Heart right ventricle (tissue), 16 donors: ENCODE results near the gene HNF1A. TPM values are rescaled to one million over a fixed set of nuclear protein-coding genes. Genes with fewer than 3 reads are reported as not detected.

ENCODE experiments used
- ATAC-seq, 8 donors: fragments of 200-7000 bp; cut with Tn5 transposase; one replicate each; pipeline ENCODE4 v1.9.1; 2020; ENCODE audit warnings: mild to moderate bottlenecking in 8 of 8, moderate library complexity in 8 of 8, moderate number of reproducible peaks in 1 of 8
- DNase-seq, 2 donors: peaks; one replicate each; pipeline ENCODE4 v3.0.0-alpha.2; 2020
- H3K27ac ChIP-seq, 10 donors: fragments of 200-600 bp; sonication (generic) in 2 of 10; one replicate each; pipeline versions ENCODE4 v1.5.0 to v1.8.0; 2020 to 2022; ENCODE audit warnings: mild to moderate bottlenecking in 3 of 10
- H3K27me3 ChIP-seq, 7 donors: fragments of 200-600 bp; one replicate each; pipeline ENCODE4 v1.8.0; 2021 to 2022; ENCODE audit warnings: mild to moderate bottlenecking in 2 of 7
- H3K36me3 ChIP-seq, 9 donors: fragments of 200-600 bp; sonication (generic) in 1 of 9; one replicate each; pipeline versions ENCODE4 v1.5.0 to v1.8.0; 2020 to 2022; ENCODE audit warnings: mild to moderate bottlenecking in 2 of 9
- H3K4me1 ChIP-seq, 9 donors: fragments of 200-600 bp; sonication (generic) in 1 of 9; one replicate each; pipeline versions ENCODE4 v1.5.0 to v1.8.0; 2020 to 2022; ENCODE audit warnings: mild to moderate bottlenecking in 4 of 9
- H3K4me3 ChIP-seq, 10 donors: fragments of 200-600 bp; sonication (generic) in 2 of 10; one replicate each; pipeline versions ENCODE4 v1.5.0 to v1.8.0; 2020 to 2022; ENCODE audit warnings: mild to moderate bottlenecking in 7 of 10, moderate library complexity in 2 of 10
- H3K9me3 ChIP-seq, 11 donors: fragments of 200-600 bp in 10 of 11; sonication (generic) in 2 of 11; one replicate each; pipeline versions ENCODE4 v1.5.0 to v1.8.0; 2013 to 2022; ENCODE audit warnings: mild to moderate bottlenecking in 2 of 11, control low read depth in 1 of 11, moderate library complexity in 1 of 11
- WGBS, 2 donors: extraction: QIAGEN DNeasy Blood & Tissue Kit; methylation state at CpG; one replicate each; pipeline ENCODE4 v1.1.7; 2013; ENCODE audit warnings: inconsistent platforms in 1 of 2; 5-methylcytosine and 5-hydroxymethylcytosine counted together
- intact Hi-C, 10 donors: fragments of 100-400 bp; cut with DNase I; formaldehyde crosslinking; loops; one replicate each; pipeline versions ENCODE4 v1.11.1 to v1.14.2; 2022
- polyA plus RNA-seq, 2 donors: library from polyadenylated mRNA; stranded (reverse); fragments of 200-250 nt; gene quantifications; one replicate each; pipeline ENCODE4 v1.2.3, GENCODE V29; 2013
- total RNA-seq, 10 donors: library from RNA; stranded (reverse); fragmentation: NEBNext Ultra II Directional in 3 of 10; extraction: Animal tissue kit (Norgen Biotek cat#: 25700) in 3 of 10; gene quantifications; one replicate each; pipeline versions ENCODE4 v1.2.1 to v1.2.4, GENCODE V29; 2021 to 2023
- TF ChIP-seq, protein P1 (sequence below), 9 donors: fragments of 200-600 bp; sonication (generic) in 2 of 9; IDR thresholded peaks; one replicate each; pipeline versions ENCODE4 v1.5.0 to v1.8.0; 2021 to 2022; ENCODE audit warnings: antibody characterized with exemption in 9 of 9, mild to moderate bottlenecking in 5 of 9, moderate library complexity in 1 of 9
- donor health status: Arrhythmogenic right ventricular cardiomyopathy.
- donor health status: ischemic (EF 13 %, LVEDD 7.1; RV severe dilation, severe dysfunction).
- donor health status: healthy with polysubstance abuse.
- donor health status: DM: no; HTN: yes; CAD: no.
- donor health status: DM: no; HTN: no; CAD: no.
- donor health status: ischemic (EF 25% LVEDD 6.9; RV normal size, moderate dysfunction).
- donor health status: ischemic (EF 25% LVEDD 5.7; RV mildly dilated, moderate dysfunction).
- donor health status: healthy.
- donor health status: DM: yes; HTN: yes; CAD: no.
- donor health status: Ischemic cardiomyopathy.
- donor health status: ischemic (EF 35%, LVEDD 5.7; RV mildly dilated, moderate dysfunction).
- donor health status: nonischemic (EF 11% LVEDD 7.7; RV severe dilation, severe dysfunction).
- donor health status: DM: yes; HTN: yes; CAD: no.
- donor health status: PGD.
- donor health status: ischemic (EF 29% LVEDD 5.4; RV normal size, mild dysfunction).
- donor health status: nonischemic (EF 23%, LVEDD 6.1; RV moderate dilation, normal function).

HNF1A gene
- total and polyA plus RNA-seq, 12 donors = 0.04 TPM; not detected in 11

DNA sequence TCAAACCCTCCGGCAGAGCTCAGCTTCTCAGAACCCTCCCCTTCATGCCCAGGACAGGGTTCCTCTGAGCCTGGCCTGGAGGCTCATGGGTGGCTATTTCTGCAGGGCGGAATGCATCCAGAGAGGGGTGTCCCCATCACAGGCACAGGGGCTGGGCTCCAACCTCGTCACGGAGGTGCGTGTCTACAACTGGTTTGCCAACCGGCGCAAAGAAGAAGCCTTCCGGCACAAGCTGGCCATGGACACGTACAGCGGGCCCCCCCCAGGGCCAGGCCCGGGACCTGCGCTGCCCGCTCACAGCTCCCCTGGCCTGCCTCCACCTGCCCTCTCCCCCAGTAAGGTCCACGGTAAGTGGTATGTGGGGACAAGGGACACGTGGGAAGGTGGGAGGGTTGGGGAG lies 15.7 kb downstream of the HNF1A start:
- no peaks in the 10 kb centered on the region for H3K4me1 ChIP-seq
- peaks cover 0 to 16% (median 0%) of the 10 kb centered on the region in 7 donors for H3K27me3 ChIP-seq
- intact Hi-C loops = loop anchor here in 2 of 10 donors (1.0 to 10.0 kb wide), 2 partner anchors 29 to 111 kb away; no protein-coding TSS in a partner anchor
- 88 to 89% methylated on average over 15 of the region's 15 CpGs for WGBS, 2 donors
- no peak overlapping the region for H3K4me3 ChIP-seq
- H3K9me3 ChIP-seq = no peaks in the 10 kb centered on the region
- H3K27ac ChIP-seq = no peak overlapping the region
- no peaks in the 10 kb centered on the region for H3K36me3 ChIP-seq
- TF ChIP-seq, protein P1, sequence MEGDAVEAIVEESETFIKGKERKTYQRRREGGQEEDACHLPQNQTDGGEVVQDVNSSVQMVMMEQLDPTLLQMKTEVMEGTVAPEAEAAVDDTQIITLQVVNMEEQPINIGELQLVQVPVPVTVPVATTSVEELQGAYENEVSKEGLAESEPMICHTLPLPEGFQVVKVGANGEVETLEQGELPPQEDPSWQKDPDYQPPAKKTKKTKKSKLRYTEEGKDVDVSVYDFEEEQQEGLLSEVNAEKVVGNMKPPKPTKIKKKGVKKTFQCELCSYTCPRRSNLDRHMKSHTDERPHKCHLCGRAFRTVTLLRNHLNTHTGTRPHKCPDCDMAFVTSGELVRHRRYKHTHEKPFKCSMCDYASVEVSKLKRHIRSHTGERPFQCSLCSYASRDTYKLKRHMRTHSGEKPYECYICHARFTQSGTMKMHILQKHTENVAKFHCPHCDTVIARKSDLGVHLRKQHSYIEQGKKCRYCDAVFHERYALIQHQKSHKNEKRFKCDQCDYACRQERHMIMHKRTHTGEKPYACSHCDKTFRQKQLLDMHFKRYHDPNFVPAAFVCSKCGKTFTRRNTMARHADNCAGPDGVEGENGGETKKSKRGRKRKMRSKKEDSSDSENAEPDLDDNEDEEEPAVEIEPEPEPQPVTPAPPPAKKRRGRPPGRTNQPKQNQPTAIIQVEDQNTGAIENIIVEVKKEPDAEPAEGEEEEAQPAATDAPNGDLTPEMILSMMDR (IDR thresholded peaks at IDR 0.05) = no peak
- ATAC-seq = no peak
- no peak for DNase-seq

DNA sequence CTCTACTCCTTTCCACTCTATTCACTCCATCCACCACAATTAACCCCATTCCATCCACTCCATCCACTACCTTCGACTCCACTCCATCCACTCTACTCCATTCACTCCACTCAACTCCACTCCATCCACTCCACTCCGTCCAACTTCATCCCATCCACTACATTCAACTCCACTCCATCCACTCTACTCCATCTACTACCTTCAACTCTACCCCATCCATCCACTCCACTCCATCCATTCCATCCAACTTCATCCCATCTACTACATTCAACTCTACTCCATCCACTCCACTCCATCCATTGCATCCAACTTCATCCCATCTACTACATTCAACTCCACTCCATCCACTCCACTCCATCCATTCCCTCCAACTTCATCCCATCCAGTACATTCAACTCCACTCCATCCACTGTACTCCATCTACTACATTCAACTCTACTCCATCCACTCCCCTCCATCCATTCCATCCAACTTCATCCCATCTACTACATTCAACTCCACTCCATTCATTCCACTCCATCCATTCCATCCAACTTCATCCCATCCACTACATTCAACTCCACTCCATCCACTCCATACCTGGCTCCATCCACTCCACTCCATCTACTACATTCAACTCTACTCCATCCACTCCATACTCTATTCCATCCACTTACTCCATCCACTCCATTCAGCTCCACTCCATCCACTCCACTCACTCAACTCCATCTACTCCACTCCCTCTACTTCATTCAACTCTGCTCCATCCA lies 16.4 kb downstream of the HNF1A start:
- no peaks in the 10 kb centered on the region for H3K36me3 ChIP-seq
- H3K4me1 ChIP-seq = peaks cover 0 to 3% (median 0%) of the 10 kb centered on the region in 9 donors
- peaks cover 0 to 16% (median 0%) of the 10 kb centered on the region in 7 donors for H3K27me3 ChIP-seq
- no peak overlapping the region for H3K4me3 ChIP-seq
- intact Hi-C loops = loop anchor here in 2 of 10 donors (1.0 to 10.0 kb wide), 2 partner anchors 29 to 110 kb away; no protein-coding TSS in a partner anchor
- no peak overlapping the region for H3K27ac ChIP-seq
- DNase-seq (no peak), ATAC-seq (no peak)
- 97% methylated on average over 2 of the region's 2 CpGs for WGBS, 2 donors
- TF ChIP-seq, protein P1 (IDR thresholded peaks at IDR 0.05) = no peak
- H3K9me3 ChIP-seq = no peaks in the 10 kb centered on the region

DNA sequence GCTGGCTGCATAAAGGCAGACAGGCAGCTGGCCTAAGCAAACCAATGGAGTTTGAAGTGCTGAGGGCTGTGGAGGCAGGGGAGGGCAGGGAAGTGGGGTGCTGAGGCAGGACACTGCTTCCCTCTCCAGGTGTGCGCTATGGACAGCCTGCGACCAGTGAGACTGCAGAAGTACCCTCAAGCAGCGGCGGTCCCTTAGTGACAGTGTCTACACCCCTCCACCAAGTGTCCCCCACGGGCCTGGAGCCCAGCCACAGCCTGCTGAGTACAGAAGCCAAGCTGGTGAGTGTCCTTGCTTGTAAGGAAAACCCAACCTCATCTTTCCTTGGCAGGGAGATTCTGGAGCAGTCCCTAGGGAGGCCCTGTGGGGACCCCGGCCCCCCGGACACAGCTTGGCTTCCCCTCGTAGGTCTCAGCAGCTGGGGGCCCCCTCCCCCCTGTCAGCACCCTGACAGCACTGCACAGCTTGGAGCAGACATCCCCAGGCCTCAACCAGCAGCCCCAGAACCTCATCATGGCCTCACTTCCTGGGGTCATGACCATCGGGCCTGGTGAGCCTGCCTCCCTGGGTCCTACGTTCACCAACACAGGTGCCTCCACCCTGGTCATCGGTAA lies 17.9 kb downstream of the HNF1A start:
- DNase-seq (no peak), ATAC-seq (no peak)
- 83 to 84% methylated on average over 11 of the region's 11 CpGs for WGBS, 2 donors
- TF ChIP-seq, protein P1 (IDR thresholded peaks at IDR 0.05) = no peak
- no peak overlapping the region for H3K4me3 ChIP-seq
- intact Hi-C loops = loop anchor here in 1 of 10 donors (10.0 kb wide), 1 partner anchor 109 kb away; no protein-coding TSS in a partner anchor
- no peaks in the 10 kb centered on the region for H3K9me3 ChIP-seq
- H3K36me3 ChIP-seq = peaks cover 0 to under 1% (median 0%) of the 10 kb centered on the region in 9 donors
- H3K27ac ChIP-seq = no peak overlapping the region
- peaks cover 0 to 3% (median 0%) of the 10 kb centered on the region in 9 donors for H3K4me1 ChIP-seq
- peaks cover 0 to 16% (median 0%) of the 10 kb centered on the region in 7 donors for H3K27me3 ChIP-seq

DNA sequence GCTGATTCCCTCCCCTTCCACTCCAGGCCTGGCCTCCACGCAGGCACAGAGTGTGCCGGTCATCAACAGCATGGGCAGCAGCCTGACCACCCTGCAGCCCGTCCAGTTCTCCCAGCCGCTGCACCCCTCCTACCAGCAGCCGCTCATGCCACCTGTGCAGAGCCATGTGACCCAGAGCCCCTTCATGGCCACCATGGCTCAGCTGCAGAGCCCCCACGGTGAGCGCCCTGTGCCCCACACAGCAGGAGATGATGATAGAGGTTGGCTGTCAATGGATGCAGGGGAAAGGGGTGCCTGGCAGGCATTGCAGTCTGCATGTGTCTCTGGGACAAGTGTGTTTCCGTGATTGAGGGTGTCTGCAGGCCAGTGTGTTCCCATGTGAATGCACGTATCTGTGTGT lies 19.1 kb downstream of the HNF1A start:
- H3K36me3 ChIP-seq = peaks cover 0 to 12% (median 0%) of the 10 kb centered on the region in 9 donors

More for the DNA sequence above, 19.1 kb downstream of the HNF1A start:
- ATAC-seq (no peak), DNase-seq (no peak)
- Histone ChIP-seq H3K9me3 (no peaks in the 10 kb centered on the region), H3K27ac (no peak overlapping the region), H3K4me1 (peaks cover 0 to 3% (median 0%) of the 10 kb centered on the region in 9 donors), H3K4me3 (no peak overlapping the region), H3K27me3 (peaks cover 0 to 16% (median 0%) of the 10 kb centered on the region in 7 donors)
- TF ChIP-seq, protein P1 (IDR thresholded peaks at IDR 0.05) = no peak
- intact Hi-C loops = loop anchor here in 1 of 10 donors (10.0 kb wide), 1 partner anchor 107 kb away; no protein-coding TSS in a partner anchor
- WGBS, 2 donors = 79 to 81% methylated on average over 9 of the region's 9 CpGs
